ENCODE measurements around the gene FRMD4A. TPM values are rescaled to one million over a fixed set of nuclear protein-coding genes. Genes with fewer than 3 reads are reported as not detected.

Gene FRMD4A
- total RNA-seq, 1 donor from 2014 or later, result 34.6 TPM

GRCh38 chr10:14360515-14360914, 29.8 kb upstream of the FRMD4A start:
- DNase-seq (ENCODE audit: low read depth), result no peak
- TF ChIP-seq, protein P1, sequence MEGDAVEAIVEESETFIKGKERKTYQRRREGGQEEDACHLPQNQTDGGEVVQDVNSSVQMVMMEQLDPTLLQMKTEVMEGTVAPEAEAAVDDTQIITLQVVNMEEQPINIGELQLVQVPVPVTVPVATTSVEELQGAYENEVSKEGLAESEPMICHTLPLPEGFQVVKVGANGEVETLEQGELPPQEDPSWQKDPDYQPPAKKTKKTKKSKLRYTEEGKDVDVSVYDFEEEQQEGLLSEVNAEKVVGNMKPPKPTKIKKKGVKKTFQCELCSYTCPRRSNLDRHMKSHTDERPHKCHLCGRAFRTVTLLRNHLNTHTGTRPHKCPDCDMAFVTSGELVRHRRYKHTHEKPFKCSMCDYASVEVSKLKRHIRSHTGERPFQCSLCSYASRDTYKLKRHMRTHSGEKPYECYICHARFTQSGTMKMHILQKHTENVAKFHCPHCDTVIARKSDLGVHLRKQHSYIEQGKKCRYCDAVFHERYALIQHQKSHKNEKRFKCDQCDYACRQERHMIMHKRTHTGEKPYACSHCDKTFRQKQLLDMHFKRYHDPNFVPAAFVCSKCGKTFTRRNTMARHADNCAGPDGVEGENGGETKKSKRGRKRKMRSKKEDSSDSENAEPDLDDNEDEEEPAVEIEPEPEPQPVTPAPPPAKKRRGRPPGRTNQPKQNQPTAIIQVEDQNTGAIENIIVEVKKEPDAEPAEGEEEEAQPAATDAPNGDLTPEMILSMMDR (conservative IDR thresholded peaks at IDR 0.05; ENCODE audit: low read depth, low read length), result no peak
- no peak overlapping the region for H3K4me3 ChIP-seq (ENCODE audit: low read depth, low read length)

- H3K4me3 ChIP-seq (ENCODE audit: low read depth, low read length), result no peak overlapping the region
- no peak for DNase-seq (ENCODE audit: low read depth)
- TF ChIP-seq, protein P1 (conservative IDR thresholded peaks at IDR 0.05; ENCODE audit: low read depth, low read length), result no peak
Measured at GRCh38 chr10:14358886-14359573, 28.3 kb upstream of the FRMD4A start.

GRCh38 chr10:14356921-14357320, 26.2 kb upstream of the FRMD4A start:
- TF ChIP-seq, protein P1 (conservative IDR thresholded peaks at IDR 0.05; ENCODE audit: low read depth, low read length), result no peak
- DNase-seq (ENCODE audit: low read depth), result no peak
- H3K4me3 ChIP-seq (ENCODE audit: low read depth, low read length), result no peak overlapping the region

- DNase-seq (ENCODE audit: low read depth), result no peak
- TF ChIP-seq, protein P1 (conservative IDR thresholded peaks at IDR 0.05; ENCODE audit: low read depth, low read length), result no peak
- H3K4me3 ChIP-seq (ENCODE audit: low read depth, low read length), result no peak overlapping the region
Measured at GRCh38 chr10:14355750-14356149, 25.0 kb upstream of the FRMD4A start.

DNA sequence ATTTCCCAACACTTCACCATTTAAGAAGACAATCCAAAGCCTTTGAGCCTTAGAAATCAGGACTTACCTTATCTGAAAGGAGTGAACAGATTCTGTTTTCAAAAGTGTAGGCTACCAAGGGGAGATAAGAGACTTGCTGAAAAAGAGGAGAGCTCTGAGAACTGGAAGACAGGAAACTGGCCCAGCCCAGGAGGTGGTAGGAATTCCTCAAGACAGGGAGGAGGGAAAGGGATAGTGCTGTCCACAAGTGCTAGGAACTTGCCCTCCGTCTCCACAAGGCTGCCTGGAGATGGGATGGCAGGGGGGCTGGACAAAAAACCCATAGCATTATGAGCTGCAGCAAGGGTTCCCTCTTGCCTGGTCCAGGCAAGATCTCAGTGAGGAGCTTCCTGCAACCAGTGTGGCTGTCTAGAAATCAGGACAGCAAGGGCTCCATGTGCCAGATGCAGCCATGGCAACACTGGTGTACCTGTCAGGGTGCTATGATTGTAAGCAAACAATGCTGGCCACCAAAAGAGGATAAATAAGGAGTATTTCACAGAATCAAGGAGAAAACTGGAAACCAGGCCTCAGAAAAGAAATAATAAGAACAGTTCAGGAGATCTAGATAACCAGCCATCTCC, 22.7 kb upstream of the FRMD4A start:
- TF ChIP-seq, protein P1 (conservative IDR thresholded peaks at IDR 0.05; ENCODE audit: low read depth, low read length), result no peak
- H3K4me3 ChIP-seq (ENCODE audit: low read depth, low read length), result no peak overlapping the region
- no peak for DNase-seq (ENCODE audit: low read depth)

DNA sequence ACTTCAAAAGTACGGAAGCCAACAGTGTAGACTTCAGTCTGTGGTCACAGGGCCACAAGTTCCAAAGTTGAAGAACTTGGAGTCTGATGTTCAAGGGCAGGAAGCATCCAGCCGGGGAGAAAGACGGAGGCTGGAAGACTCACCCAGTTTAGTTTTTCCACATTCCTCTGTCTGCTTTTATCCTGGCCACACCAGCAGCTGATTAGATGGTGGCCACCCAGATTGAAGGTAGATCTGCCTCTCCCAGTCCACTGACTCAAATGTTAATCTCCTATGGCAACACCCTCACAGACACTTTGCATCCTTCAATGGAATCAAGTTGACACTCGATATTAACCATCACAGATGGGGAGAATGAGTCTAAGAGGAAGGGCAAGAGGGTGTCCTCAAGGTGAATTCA, 19.3 kb upstream of the FRMD4A start:
- H3K4me3 ChIP-seq (ENCODE audit: low read depth, low read length), result no peak overlapping the region
- TF ChIP-seq, protein P1 (conservative IDR thresholded peaks at IDR 0.05; ENCODE audit: low read depth, low read length), result no peak
- DNase-seq (ENCODE audit: low read depth), result no peak

DNA sequence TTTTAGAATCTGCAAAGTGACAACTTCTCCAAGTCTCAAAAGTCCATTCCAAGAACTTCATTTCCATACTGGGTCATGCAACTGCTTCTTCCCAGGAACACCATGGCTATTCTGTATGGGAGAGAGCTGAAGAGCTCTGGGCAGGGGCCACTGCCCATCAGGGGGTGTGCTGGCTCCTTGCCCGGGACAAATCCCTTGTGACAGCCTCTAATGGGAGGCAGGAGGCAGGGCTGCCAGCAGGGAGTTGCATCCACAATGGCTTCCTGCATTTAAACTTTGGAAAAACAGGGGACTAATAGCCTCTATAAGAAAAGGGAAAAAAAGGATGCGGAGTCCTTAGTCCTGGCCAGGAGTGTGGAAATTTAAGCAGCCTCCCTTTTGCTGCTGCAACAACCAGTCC, 18.4 kb upstream of the FRMD4A start:
- no peak overlapping the region for H3K4me3 ChIP-seq (ENCODE audit: low read depth, low read length)
- TF ChIP-seq, protein P1 (conservative IDR thresholded peaks at IDR 0.05; ENCODE audit: low read depth, low read length), result no peak
- DNase-seq (ENCODE audit: low read depth), result no peak

Measured in epithelial cell of proximal tubule (primary cell).